IPS-15b (cell line): Measurements from ENCODE around the gene LDLRAD4.

Experiments
- H3K27me3 ChIP-seq: one replicate; pipeline ENCODE4 v1.6.1; 2013; ENCODE audit warnings: low read length; ENCODE audit not compliant: control insufficient read depth, insufficient read depth
- H3K36me3 ChIP-seq: one replicate; pipeline ENCODE4 v1.6.1; 2013; ENCODE audit warnings: low read length; ENCODE audit not compliant: control insufficient read depth, insufficient read depth
- H3K4me1 ChIP-seq: one replicate; pipeline ENCODE4 v1.6.1; 2013; ENCODE audit warnings: mild to moderate bottlenecking, low read length; ENCODE audit not compliant: control insufficient read depth, insufficient read depth
- H3K4me3 ChIP-seq: one replicate; pipeline ENCODE4 v1.5.1; 2013; ENCODE audit warnings: low read depth, low read length
- H3K9ac ChIP-seq: one replicate; pipeline ENCODE4 v1.6.1; 2013; ENCODE audit warnings: low read depth, mild to moderate bottlenecking, low read length
- H3K9me3 ChIP-seq: one replicate; pipeline ENCODE4 v1.6.1; 2013; ENCODE audit warnings: mild to moderate bottlenecking, low read length; ENCODE audit not compliant: control insufficient read depth, insufficient read depth

LDLRAD4 gene

GRCh38 chr18:13548106-13548819, 329.7 kb downstream of the LDLRAD4 start:
- Histone ChIP-seq H3K4me1 (no peaks in the 10 kb centered on the region), H3K27me3 (no peaks in the 10 kb centered on the region), H3K9me3 (no peaks in the 10 kb centered on the region), H3K9ac (no peak overlapping the region), H3K4me3 (no peak overlapping the region), H3K36me3 (no peaks in the 10 kb centered on the region)

- Histone ChIP-seq H3K27me3 (no peaks in the 10 kb centered on the region), H3K4me3 (no peak overlapping the region), H3K9ac (no peak overlapping the region), H3K4me1 (no peaks in the 10 kb centered on the region), H3K9me3 (no peaks in the 10 kb centered on the region), H3K36me3 (no peaks in the 10 kb centered on the region)
Observed at GRCh38 chr18:13548966-13549879, 330.7 kb downstream of the LDLRAD4 start.

GRCh38 chr18:13549880-13550232, 331.3 kb downstream of the LDLRAD4 start:
- H3K4me3 ChIP-seq: no peak overlapping the region
- H3K4me1 ChIP-seq: no peaks in the 10 kb centered on the region
- no peaks in the 10 kb centered on the region for H3K9me3 ChIP-seq
- H3K36me3 ChIP-seq: no peaks in the 10 kb centered on the region
- no peak overlapping the region for H3K9ac ChIP-seq
- H3K27me3 ChIP-seq: no peaks in the 10 kb centered on the region

- Histone ChIP-seq H3K4me3 (no peak overlapping the region), H3K9ac (no peak overlapping the region), H3K9me3 (no peaks in the 10 kb centered on the region), H3K4me1 (no peaks in the 10 kb centered on the region), H3K36me3 (no peaks in the 10 kb centered on the region), H3K27me3 (no peaks in the 10 kb centered on the region)
Observed at GRCh38 chr18:13550418-13551304, 332.1 kb downstream of the LDLRAD4 start.

- no peak overlapping the region for H3K9ac ChIP-seq
- no peaks in the 10 kb centered on the region for H3K27me3 ChIP-seq
- no peaks in the 10 kb centered on the region for H3K36me3 ChIP-seq
- H3K4me3 ChIP-seq: no peak overlapping the region
- H3K4me1 ChIP-seq: no peaks in the 10 kb centered on the region
- no peaks in the 10 kb centered on the region for H3K9me3 ChIP-seq
Observed at GRCh38 chr18:13551305-13551603, 332.7 kb downstream of the LDLRAD4 start.

GRCh38 chr18:13551841-13552733, 333.5 kb downstream of the LDLRAD4 start:
- Histone ChIP-seq H3K4me3 (no peak overlapping the region), H3K27me3 (no peaks in the 10 kb centered on the region), H3K36me3 (no peaks in the 10 kb centered on the region), H3K9ac (no peak overlapping the region), H3K9me3 (no peaks in the 10 kb centered on the region), H3K4me1 (no peaks in the 10 kb centered on the region)

GRCh38 chr18:13553449-13553848, 334.9 kb downstream of the LDLRAD4 start:
- no peaks in the 10 kb centered on the region for H3K36me3 ChIP-seq
- H3K9me3 ChIP-seq: no peaks in the 10 kb centered on the region
- no peaks in the 10 kb centered on the region for H3K4me1 ChIP-seq
- H3K4me3 ChIP-seq: no peak overlapping the region
- no peak overlapping the region for H3K9ac ChIP-seq
- no peaks in the 10 kb centered on the region for H3K27me3 ChIP-seq

GRCh38 chr18:13555192-13555591, 336.6 kb downstream of the LDLRAD4 start:
- H3K4me1 ChIP-seq: no peaks in the 10 kb centered on the region
- H3K9ac ChIP-seq: no peak overlapping the region
- no peaks in the 10 kb centered on the region for H3K36me3 ChIP-seq
- no peaks in the 10 kb centered on the region for H3K9me3 ChIP-seq
- H3K27me3 ChIP-seq: no peaks in the 10 kb centered on the region
- H3K4me3 ChIP-seq: no peak overlapping the region

GRCh38 chr18:13555865-13556264, 337.3 kb downstream of the LDLRAD4 start:
- no peaks in the 10 kb centered on the region for H3K9me3 ChIP-seq
- H3K36me3 ChIP-seq: no peaks in the 10 kb centered on the region
- H3K27me3 ChIP-seq: no peaks in the 10 kb centered on the region

GRCh38 chr18:13556502-13556901, 337.9 kb downstream of the LDLRAD4 start:
- Histone ChIP-seq H3K9me3 (no peaks in the 10 kb centered on the region), H3K36me3 (no peaks in the 10 kb centered on the region), H3K4me1 (no peaks in the 10 kb centered on the region), H3K9ac (no peak overlapping the region), H3K4me3 (no peak overlapping the region), H3K27me3 (no peaks in the 10 kb centered on the region)

More at GRCh38 chr18:13555865-13556264, 337.3 kb downstream of the LDLRAD4 start:
- Histone ChIP-seq H3K4me3 (no peak overlapping the region), H3K9ac (no peak overlapping the region), H3K4me1 (no peaks in the 10 kb centered on the region)

GRCh38 chr18:13558124-13558523, 339.6 kb downstream of the LDLRAD4 start:
- Histone ChIP-seq H3K9ac (no peak overlapping the region), H3K9me3 (no peaks in the 10 kb centered on the region), H3K4me3 (no peak overlapping the region), H3K27me3 (no peaks in the 10 kb centered on the region), H3K36me3 (no peaks in the 10 kb centered on the region), H3K4me1 (no peaks in the 10 kb centered on the region)
